OCI-LY3 (cell line): ENCODE data around the gene TLR6.
"Not testable (repeated sequence)": the region's sequence is repeated elsewhere in the genome, so short reads cannot be mapped to it uniquely, and the experiment has no call there.

Source experiments
- H2AFZ ChIP-seq: fragments of 200-600, 300-600 bp; shearing (Covaris generic); 2 replicates; pipeline ENCODE4 v1.6.0; 2014; ENCODE audit warnings: antibody characterized with exemption, low read depth, low read length
- H3K27ac ChIP-seq: fragments of 200-600, 300-600 bp; sonication (generic); 2 replicates; pipeline ENCODE4 v1.5.1; 2014; ENCODE audit warnings: mild to moderate bottlenecking, low read length, moderate library complexity, mixed read lengths
- H3K27me3 ChIP-seq: fragments of 200-600, 300-600 bp; sonication (generic); 2 replicates; pipeline ENCODE4 v1.6.1; 2014; ENCODE audit warnings: low read depth, low read length, mixed read lengths
- H3K36me3 ChIP-seq: fragments of 200-600, 300-600 bp; sonication (generic); replicated peaks from 2 replicates; pipeline ENCODE3; 2014; ENCODE audit warnings: low read depth, low read length, mixed read lengths
- H3K4me1 ChIP-seq: fragments of 300-600, 200-600 bp; sonication (generic); 2 replicates; pipeline ENCODE4 v1.6.1; 2014; ENCODE audit warnings: low read length, mixed read lengths
- H3K4me2 ChIP-seq: fragments of 200-600, 300-600 bp; sonication (generic); 2 replicates; pipeline ENCODE4 v1.6.1; 2014; ENCODE audit warnings: low read length, mixed read lengths
- H3K4me3 ChIP-seq: fragments of 300-600, 200-600 bp; sonication (generic); 2 replicates; pipeline ENCODE4 v1.5.1; 2014; ENCODE audit warnings: antibody characterized with exemption, mild to moderate bottlenecking, low read length, moderate library complexity
- H3K79me2 ChIP-seq: fragments of 300-600, 200-600 bp; shearing (Covaris generic); 2 replicates; pipeline ENCODE4 v1.6.1; 2014; ENCODE audit warnings: mild to moderate bottlenecking, low read length, mixed read lengths
- H3K9ac ChIP-seq: fragments of 300-600, 200-600 bp; shearing (Covaris generic); 2 replicates; pipeline ENCODE4 v1.6.0; 2014; ENCODE audit warnings: mild to moderate bottlenecking, low read length, moderate library complexity
- H3K9me3 ChIP-seq: fragments of 200-600, 300-600 bp; shearing (Covaris generic); 2 replicates; pipeline ENCODE4 v1.6.1; 2014; ENCODE audit warnings: low read length, mixed read lengths; ENCODE audit not compliant: insufficient read depth
- H4K20me1 ChIP-seq: fragments of 200-600, 300-600 bp; sonication (generic); 2 replicates; pipeline ENCODE4 v1.6.1; 2016; ENCODE audit warnings: low read length, mixed read lengths; ENCODE audit not compliant: insufficient read depth
- EZH2phosphoT487 ChIP-seq: fragments of 200-600 bp; shearing (Covaris generic); IDR thresholded peaks from 2 replicates; pipeline ENCODE4 v1.6.1; 2018; ENCODE audit warnings: antibody characterized with exemption, mixed run types, low read depth
- TF ChIP-seq, protein P1 (sequence below): fragments of 200-600, 300-600 bp; sonication (generic); IDR thresholded peaks from 2 replicates; pipeline ENCODE4 v1.5.1; 2014; ENCODE audit warnings: antibody characterized with exemption, low read length, low read depth

TLR6 gene

DNA sequence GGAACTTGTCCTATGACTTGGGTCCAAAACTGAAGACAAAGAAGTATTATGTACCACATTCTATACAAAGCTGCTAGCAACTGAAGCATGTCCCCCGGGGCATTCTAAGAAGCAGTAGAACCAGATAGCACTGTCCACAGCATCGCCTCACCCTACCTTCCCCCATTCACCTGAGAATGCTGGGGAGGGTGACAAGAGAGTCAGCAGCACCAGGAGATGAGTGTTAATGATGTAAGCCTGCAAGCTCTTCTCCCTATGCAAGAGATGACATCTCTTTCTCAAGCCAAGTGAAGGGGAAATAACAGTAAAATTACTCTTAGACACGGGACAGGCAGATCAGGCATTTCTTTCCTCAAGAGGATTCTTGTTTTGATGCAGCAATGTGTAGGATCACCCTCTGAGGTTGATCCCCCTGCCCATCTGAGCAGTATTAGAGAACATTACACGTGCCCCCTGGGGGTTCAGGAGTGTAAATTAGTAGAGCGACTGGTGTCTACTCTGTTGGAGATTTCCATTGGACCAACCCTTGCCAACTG is 38.1 kb downstream of the TLR6 start:
- peak overlapping the region; percentile 84 for H3K9ac ChIP-seq
- peak overlapping the region; percentile 90 for H3K4me2 ChIP-seq
- H3K36me3 ChIP-seq, result peaks cover 39% of the 10 kb centered on the region
- H3K9me3 ChIP-seq, result peaks cover 10% of the 10 kb centered on the region; the same call in 1 of the 2 replicates
- H3K27ac ChIP-seq, result peak overlapping the region; percentile 97
- H3K4me1 ChIP-seq, result peaks cover 68% of the 10 kb centered on the region
- no peak overlapping the region for H2AFZ ChIP-seq
- no peaks in the 10 kb centered on the region for H4K20me1 ChIP-seq
- H3K79me2 ChIP-seq, result peaks cover 11% of the 10 kb centered on the region
- H3K27me3 ChIP-seq, result no peaks in the 10 kb centered on the region
- H3K4me3 ChIP-seq, result peak overlapping the region; percentile 61; the same call in 1 of the 2 replicates
- TF ChIP-seq, protein P1, sequence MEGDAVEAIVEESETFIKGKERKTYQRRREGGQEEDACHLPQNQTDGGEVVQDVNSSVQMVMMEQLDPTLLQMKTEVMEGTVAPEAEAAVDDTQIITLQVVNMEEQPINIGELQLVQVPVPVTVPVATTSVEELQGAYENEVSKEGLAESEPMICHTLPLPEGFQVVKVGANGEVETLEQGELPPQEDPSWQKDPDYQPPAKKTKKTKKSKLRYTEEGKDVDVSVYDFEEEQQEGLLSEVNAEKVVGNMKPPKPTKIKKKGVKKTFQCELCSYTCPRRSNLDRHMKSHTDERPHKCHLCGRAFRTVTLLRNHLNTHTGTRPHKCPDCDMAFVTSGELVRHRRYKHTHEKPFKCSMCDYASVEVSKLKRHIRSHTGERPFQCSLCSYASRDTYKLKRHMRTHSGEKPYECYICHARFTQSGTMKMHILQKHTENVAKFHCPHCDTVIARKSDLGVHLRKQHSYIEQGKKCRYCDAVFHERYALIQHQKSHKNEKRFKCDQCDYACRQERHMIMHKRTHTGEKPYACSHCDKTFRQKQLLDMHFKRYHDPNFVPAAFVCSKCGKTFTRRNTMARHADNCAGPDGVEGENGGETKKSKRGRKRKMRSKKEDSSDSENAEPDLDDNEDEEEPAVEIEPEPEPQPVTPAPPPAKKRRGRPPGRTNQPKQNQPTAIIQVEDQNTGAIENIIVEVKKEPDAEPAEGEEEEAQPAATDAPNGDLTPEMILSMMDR, result 0 out of 2 replicates have a peak, but pooled peaks have one; percentile 6
- TF ChIP-seq EZH2phosphoT487, result no peak

DNA sequence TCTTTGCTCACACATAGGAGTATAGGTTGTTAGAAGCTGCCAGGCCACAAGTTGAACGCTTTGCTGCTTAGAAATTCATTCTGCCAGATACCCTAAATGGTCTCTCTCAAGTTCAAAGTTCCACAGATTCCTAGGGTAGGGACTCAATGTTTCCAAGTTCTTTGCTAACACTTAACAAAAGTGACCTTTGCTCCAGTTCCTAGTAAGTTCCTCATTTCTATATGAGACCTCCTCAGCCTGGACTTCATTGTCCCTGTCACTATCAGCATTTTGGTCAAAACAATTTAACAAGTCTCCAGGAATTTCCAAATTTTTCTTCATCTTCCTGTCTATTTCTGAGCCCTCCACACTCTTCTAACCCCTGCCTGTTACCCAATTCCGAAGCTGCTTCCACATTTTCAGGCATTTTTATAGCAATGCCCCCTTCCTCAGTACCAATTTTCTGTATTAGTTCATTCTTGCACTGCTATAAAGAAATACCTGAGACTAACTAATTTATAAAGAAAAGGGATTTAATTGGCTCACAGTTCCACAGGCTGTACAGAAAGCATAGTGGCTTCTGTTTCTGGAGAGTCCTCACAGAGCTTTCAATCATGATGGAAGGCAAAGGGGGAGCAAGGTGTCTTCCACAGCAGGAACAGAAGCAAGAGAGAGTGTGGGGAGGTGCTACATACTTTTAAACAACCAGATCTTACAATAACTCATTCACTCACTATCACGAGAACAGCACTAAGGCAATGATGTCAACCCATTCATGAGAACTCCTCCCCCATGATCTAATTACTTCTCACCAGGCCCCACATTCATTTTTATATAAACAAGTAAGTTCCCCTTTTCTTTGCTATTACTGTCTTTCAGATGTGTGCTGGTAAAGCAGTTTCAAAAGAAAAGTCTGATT is 40.5 kb downstream of the TLR6 start:
- H3K4me1 ChIP-seq, result peaks cover 63% of the 10 kb centered on the region
- no peak for TF ChIP-seq EZH2phosphoT487
- TF ChIP-seq, protein P1, result no peak
- H3K9ac ChIP-seq, result peak overlapping the region; percentile 85
- peak overlapping the region; percentile 66 for H3K4me3 ChIP-seq
- peaks cover 11% of the 10 kb centered on the region for H3K79me2 ChIP-seq
- H3K27me3 ChIP-seq, result no peaks in the 10 kb centered on the region
- peak overlapping the region; percentile 78 for H3K4me2 ChIP-seq
- H3K27ac ChIP-seq, result peak overlapping the region; percentile 94
- H4K20me1 ChIP-seq, result no peaks in the 10 kb centered on the region
- peaks cover 32% of the 10 kb centered on the region for H3K36me3 ChIP-seq
- H3K9me3 ChIP-seq, result no peaks in the 10 kb centered on the region; the same call in 1 of the 2 replicates
- no peak overlapping the region for H2AFZ ChIP-seq

DNA sequence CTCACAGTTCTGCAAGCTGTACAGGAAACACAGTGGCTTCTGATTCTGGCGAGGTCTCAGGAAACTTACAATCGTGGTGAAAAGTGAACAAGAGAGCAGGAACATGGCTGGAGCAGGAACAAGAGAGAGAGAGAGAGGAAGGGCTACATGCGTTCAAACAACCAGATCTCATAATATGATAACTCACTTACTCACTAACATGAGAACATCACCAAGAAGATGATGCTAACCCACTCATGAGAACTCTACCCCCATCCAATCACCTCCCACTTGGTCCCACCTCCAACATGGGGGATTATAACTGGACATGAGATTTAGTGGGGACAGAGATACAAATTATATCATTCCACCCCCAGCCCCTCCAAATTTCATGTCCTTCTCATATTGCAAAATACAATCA is 42.2 kb downstream of the TLR6 start:
- Histone ChIP-seq H3K27me3 (no peaks in the 10 kb centered on the region), H3K4me2 (no peak overlapping the region), H3K9ac (no peak overlapping the region), H4K20me1 (no peaks in the 10 kb centered on the region), H3K27ac (no peak overlapping the region), H2AFZ (no peak overlapping the region), H3K79me2 (peaks cover 11% of the 10 kb centered on the region), H3K4me1 (peaks cover 54% of the 10 kb centered on the region), H3K4me3 (no peak overlapping the region), H3K36me3 (peaks cover 34% of the 10 kb centered on the region), H3K9me3 (no peaks in the 10 kb centered on the region; the same call in 1 of the 2 replicates)
- TF ChIP-seq EZH2phosphoT487, result no peak
- TF ChIP-seq, protein P1, result no peak

DNA sequence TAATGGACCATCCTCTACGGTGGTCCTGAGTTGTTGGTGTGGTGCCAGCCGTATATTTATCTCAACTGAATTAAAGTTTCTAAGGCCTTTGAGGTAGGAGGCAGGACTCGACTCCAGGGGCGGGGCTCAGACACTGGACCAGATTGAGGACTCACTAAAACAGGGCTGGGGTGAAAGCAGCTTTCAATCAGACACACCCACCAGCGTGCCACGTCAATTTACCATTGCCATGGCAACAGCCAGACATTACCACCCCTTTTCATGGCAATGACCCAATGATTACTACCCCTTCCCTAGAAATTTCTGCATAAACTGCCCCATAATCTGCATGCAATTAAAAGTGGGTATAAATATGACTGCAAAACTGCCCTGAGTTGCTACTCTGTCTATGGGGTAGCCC is 45.3 kb downstream of the TLR6 start:
- Histone ChIP-seq H3K36me3 (peaks cover 34% of the 10 kb centered on the region), H3K79me2 (peaks cover 9% of the 10 kb centered on the region; the same call in 1 of the 2 replicates), H3K4me2 (no peak overlapping the region), H3K27ac (no peak overlapping the region), H2AFZ (no peak overlapping the region), H3K9me3 (no peaks in the 10 kb centered on the region; the same call in 1 of the 2 replicates), H4K20me1 (no peaks in the 10 kb centered on the region), H3K4me3 (no peak overlapping the region), H3K27me3 (no peaks in the 10 kb centered on the region), H3K4me1 (peaks cover 26% of the 10 kb centered on the region), H3K9ac (no peak overlapping the region)
- TF ChIP-seq, protein P1, result no peak
- TF ChIP-seq EZH2phosphoT487, result no peak

DNA sequence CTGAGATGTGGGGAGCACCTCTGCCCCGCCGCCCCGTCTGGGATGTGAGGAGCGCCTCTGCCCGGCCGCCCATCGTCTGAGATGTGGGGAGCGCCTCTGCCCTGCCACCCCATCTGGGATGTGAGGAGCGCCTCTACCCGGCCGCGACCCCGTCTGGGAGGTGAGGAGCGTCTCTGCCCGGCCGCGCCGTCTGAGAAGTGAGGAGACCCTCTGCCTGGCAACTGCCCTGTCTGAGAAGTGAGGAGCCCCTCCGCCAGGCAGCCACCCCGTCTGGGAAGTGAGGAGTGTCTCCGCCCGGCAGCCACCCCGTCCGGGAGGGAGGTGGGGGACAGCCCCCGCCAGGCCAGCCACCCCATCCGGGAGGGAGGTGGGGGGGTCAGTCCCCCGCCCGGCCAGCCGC is 49.2 kb downstream of the TLR6 start:
- H3K4me1 ChIP-seq, result peaks cover 44% of the 10 kb centered on the region
- H3K9me3 ChIP-seq, H2AFZ ChIP-seq, H3K27ac ChIP-seq, H3K9ac ChIP-seq, H3K4me3 ChIP-seq, H4K20me1 ChIP-seq, H3K27me3 ChIP-seq, H3K79me2 ChIP-seq, H3K4me2 ChIP-seq: not testable (repeated sequence)
- H3K36me3 ChIP-seq, result peaks cover 17% of the 10 kb centered on the region

DNA sequence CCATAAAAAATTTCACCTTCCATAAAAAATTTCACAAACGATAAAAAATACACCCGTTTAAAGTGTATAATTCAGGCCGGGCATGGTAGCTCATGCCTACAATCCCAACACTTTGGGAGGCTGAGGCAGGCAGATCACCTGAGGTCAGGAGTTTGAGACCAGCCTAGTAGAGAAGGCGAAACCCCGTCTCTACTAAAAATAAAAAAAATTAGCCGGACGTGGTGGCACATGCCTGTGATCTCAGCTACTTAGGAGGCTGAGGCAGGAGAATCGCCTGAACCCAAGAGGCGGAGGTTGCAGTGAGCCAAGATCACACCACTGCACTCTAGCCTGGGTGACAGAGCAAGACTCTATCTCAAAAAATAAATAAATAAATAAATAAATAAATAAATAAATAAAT is 50.4 kb downstream of the TLR6 start:
- peak overlapping the region; percentile 97 for H3K27ac ChIP-seq
- H3K4me1 ChIP-seq, result peaks cover 44% of the 10 kb centered on the region
- H3K4me2 ChIP-seq, result peak overlapping the region; percentile 81
- H2AFZ ChIP-seq, H4K20me1 ChIP-seq, H3K27me3 ChIP-seq: not testable (repeated sequence)
- H3K36me3 ChIP-seq, result peaks cover 21% of the 10 kb centered on the region
- peaks cover 13% of the 10 kb centered on the region for H3K79me2 ChIP-seq
- peak overlapping the region; percentile 40; the same call in 1 of the 2 replicates for H3K4me3 ChIP-seq
- H3K9ac ChIP-seq, result peak overlapping the region; percentile 71
- peaks cover 18% of the 10 kb centered on the region for H3K9me3 ChIP-seq
